Right lung (tissue), 5 donors: ENCODE data around the gene MALT1. TPM values are rescaled to one million over a fixed set of nuclear protein-coding genes. Genes with fewer than 3 reads are reported as not detected.

Source experiments
- DNase-seq, 2 donors: peaks; one replicate each; pipeline ENCODE4 v3.0.0-alpha.2; 2013
- polyA plus RNA-seq, 5 donors: library from polyadenylated mRNA; unstranded; fragments of 120-200 nt; gene quantifications; one replicate each; pipeline versions ENCODE4 v1.2.1 to v1.2.3, GENCODE V29; 2013; ENCODE audit warnings: inconsistent platforms in 1 of 5, low replicate concordance in 1 of 5; ENCODE audit not compliant: insufficient read length in 5 of 5, insufficient read depth in 1 of 5

The MALT1 gene
- polyA plus RNA-seq, 5 donors: 14.4 to 26.6 (median 24.0) TPM

DNA sequence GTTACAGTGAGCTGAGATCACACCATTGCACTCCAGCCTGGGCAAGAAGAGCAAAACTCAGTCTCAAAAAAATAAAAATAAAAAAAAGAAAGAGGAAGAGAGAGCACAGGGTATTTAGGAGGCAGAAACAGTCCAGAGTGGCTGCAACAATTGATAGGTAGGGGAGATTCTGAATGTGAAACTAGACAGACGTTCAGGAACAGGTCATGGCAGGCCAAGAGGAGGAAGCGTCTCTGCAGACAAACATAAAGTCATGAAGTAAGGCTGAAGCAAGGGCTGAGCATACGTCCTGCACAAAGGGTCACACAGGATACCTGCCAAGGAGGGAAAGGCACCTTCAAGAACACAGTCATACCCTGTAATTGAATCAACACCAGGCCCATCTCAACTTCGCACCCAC lies 129.3 kb downstream of the MALT1 start:
- DNase-seq: no peak

DNA sequence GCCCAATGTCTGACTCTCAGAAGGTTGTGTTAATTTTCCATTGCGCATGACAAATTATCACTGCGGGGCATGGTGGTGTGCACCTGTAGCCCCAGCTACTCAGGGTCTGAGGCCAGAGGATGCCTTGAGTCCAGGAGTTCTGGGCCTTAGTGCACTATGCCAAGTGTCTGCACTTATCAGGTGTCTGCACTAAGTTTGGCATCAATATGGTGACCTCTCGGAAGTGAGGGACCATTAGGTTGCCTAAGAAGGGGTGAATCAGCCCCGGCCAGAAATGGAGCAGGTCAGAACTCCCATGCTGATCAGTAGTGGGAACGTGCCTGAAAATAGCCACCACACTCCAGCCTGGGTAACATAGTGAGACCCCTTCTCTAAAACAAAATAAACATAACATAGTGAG lies 131.7 kb downstream of the MALT1 start:
- no peak for DNase-seq

DNA sequence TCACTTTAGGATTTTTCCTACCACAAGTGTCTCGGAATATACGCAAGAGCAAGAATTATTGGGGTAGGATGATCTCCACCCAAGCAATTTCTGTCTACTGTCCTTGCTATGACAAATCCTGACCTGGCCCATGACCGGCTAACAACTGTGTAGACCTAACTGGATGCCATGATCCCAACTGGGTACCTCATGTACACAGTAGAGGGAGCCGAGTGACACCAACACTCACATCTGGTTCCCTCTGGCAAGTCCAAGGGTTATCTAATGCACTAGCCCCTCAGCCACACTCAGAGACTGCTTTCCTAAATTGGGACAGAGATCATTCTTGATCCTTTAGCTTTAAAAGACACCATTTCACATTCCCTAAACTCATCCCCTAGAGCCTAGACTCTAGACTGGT lies 132.7 kb downstream of the MALT1 start:
- no peak for DNase-seq

Other genes starting within 250 kb of the MALT1 start
- under 1 TPM; 0.09 to 0.54 (median 0.37) TPM for gene ALPK2, start 42.4 kb upstream of the MALT1 start, polyA plus RNA-seq
- gene ZNF532, start 193.4 kb downstream of the MALT1 start, polyA plus RNA-seq: 100 to 1,000 TPM; 106 to 145 (median 144) TPM